Measurements from ENCODE around the gene CFB. TPM values are rescaled to one million over a fixed set of nuclear protein-coding genes. Genes with fewer than 3 reads are reported as not detected.
A peak's percentile ranks its signal among the peaks of the same experiment; 100 is the strongest.

CFB gene
- total and polyA plus RNA-seq, 9 of the 15 experiments (the other 6 are each of a cell fraction or from before 2014, with no cell fraction given) = 0.08 to 0.91 (median 0.22) TPM; not detected in 4

- TF ChIP-seq SRF (CRISPR knock-in tag; IDR thresholded peaks at IDR 0.05) (0 out of 4 replicates have a peak, but pooled peaks of 1 of the 2 experiments have one; percentile 34), JUN (IDR thresholded peaks at IDR 0.05; ENCODE audit: borderline replicate concordance, low read depth, low read length) (peak; percentile 99), JUN (CRISPR knock-in tag; IDR thresholded peaks at IDR 0.05; ENCODE audit: borderline replicate concordance) (no peak), MGA (IDR thresholded peaks at IDR 0.05) (no peak), MEF2D (tag; conservative IDR thresholded peaks at IDR 0.05; ENCODE audit: low read depth) (peak; percentile 68; the same call in 1 of the 2 replicates), ZNF785 (CRISPR knock-in tag; IDR thresholded peaks at IDR 0.05) (peak; percentile 20; the same call in 1 of the 2 replicates), POLR2A (conservative IDR thresholded peaks at IDR 0.05) (peak; percentile 45), ZFPM2 (CRISPR knock-in tag; IDR thresholded peaks at IDR 0.05) (no peak), RBBP5 (IDR thresholded peaks at IDR 0.05; ENCODE audit: borderline replicate concordance, insufficient read depth, low read length, poor library complexity, severe bottlenecking) (no peak), ZC3H4 (CRISPR knock-in tag; IDR thresholded peaks at IDR 0.05; ENCODE audit: borderline replicate concordance) (no peak), ZBTB26 (CRISPR knock-in tag; IDR thresholded peaks at IDR 0.05) (peak; percentile 73; the same call in 1 of the 2 replicates), ZNF41 (CRISPR knock-in tag; conservative IDR thresholded peaks at IDR 0.05) (peak; percentile 82), ZBTB33 (CRISPR knock-in tag; IDR thresholded peaks at IDR 0.05) (peak; percentile 78)
These were observed 25.5 kb downstream of the CFB start (continued) for GRCh38 chr6:31971279-31971992.
